Neural cell (in vitro differentiated cells): ENCODE results near the gene CXCL3. TPM values are rescaled to one million over a fixed set of nuclear protein-coding genes. Genes with fewer than 3 reads are reported as not detected.

Experiments
- H2AFZ ChIP-seq: fragments of 200-600, 300-800 bp; sonication (generic), shearing (Covaris generic); 2 replicates; pipeline ENCODE4 v1.6.0; 2014; ENCODE audit warnings: low read depth, mild to moderate bottlenecking, antibody characterized with exemption, low read length, moderate library complexity
- H3F3A ChIP-seq: fragments of 200-600 bp; shearing (Covaris generic); 2 replicates; pipeline ENCODE4 v1.6.1; 2016; ENCODE audit warnings: mild to moderate bottlenecking, moderate library complexity, mixed read lengths, antibody characterized with exemption, low read length; ENCODE audit not compliant: insufficient read depth, poor library complexity, severe bottlenecking
- H3K27ac ChIP-seq: fragments of 200-600, 300-800 bp; sonication (generic), shearing (Covaris generic); 2 replicates; pipeline ENCODE4 v1.5.1; 2014; ENCODE audit warnings: mild to moderate bottlenecking, low read length, moderate library complexity
- H3K27me3 ChIP-seq: fragments of 300-800, 200-600 bp; sonication (generic), shearing (Covaris generic); 2 replicates; pipeline ENCODE4 v1.6.0; 2014; ENCODE audit warnings: mild to moderate bottlenecking, low read depth, low read length, moderate library complexity; ENCODE audit not compliant: insufficient read depth
- H3K36me3 ChIP-seq: fragments of 300-800, 200-600 bp; sonication (generic), shearing (Covaris generic); 2 replicates; pipeline ENCODE4 v1.5.1; 2014; ENCODE audit warnings: mild to moderate bottlenecking, antibody characterized with exemption, low read length, moderate library complexity; ENCODE audit not compliant: insufficient read depth
- H3K4me2 ChIP-seq: fragments of 300-800, 200-600 bp; sonication (generic), shearing (Covaris generic); 2 replicates; pipeline ENCODE4 v1.6.0; 2014; ENCODE audit warnings: mild to moderate bottlenecking, low read length
- H3K4me3 ChIP-seq: fragments of 300-800, 200-600 bp; sonication (generic), shearing (Covaris generic); 2 replicates; pipeline ENCODE4 v1.5.1; 2014; ENCODE audit warnings: mild to moderate bottlenecking, low read length, moderate library complexity
- H3K79me2 ChIP-seq: fragments of 200-600 bp; shearing (Covaris generic); replicated peaks from 2 replicates; pipeline ENCODE4 v1.6.0; 2014; ENCODE audit warnings: mild to moderate bottlenecking, low read length, moderate library complexity; ENCODE audit not compliant: insufficient read depth
- H3K9ac ChIP-seq: fragments of 300-800, 200-600 bp; sonication (generic), shearing (Covaris generic); 2 replicates; pipeline ENCODE4 v1.6.1; 2016; ENCODE audit warnings: mild to moderate bottlenecking, low read length, mixed read lengths
- H3K9me2 ChIP-seq: fragments of 200-600 bp; shearing (Covaris generic); 2 replicates; pipeline ENCODE4 v1.6.1; 2016; ENCODE audit warnings: mild to moderate bottlenecking, low read length, mixed read lengths; ENCODE audit not compliant: insufficient read depth
- H3K9me3 ChIP-seq: fragments of 200-600, 300-800 bp; sonication (generic), shearing (Covaris generic); 2 replicates; pipeline ENCODE4 v1.6.1; 2016; ENCODE audit warnings: mild to moderate bottlenecking, mixed run types, low read length, moderate library complexity, mixed read lengths
- H4K20me1 ChIP-seq: fragments of 200-600 bp; shearing (Covaris generic); 2 replicates; pipeline ENCODE4 v1.6.1; 2016; ENCODE audit warnings: mild to moderate bottlenecking, mixed run types; ENCODE audit not compliant: insufficient read depth
- EP300 ChIP-seq: fragments of 450-650 bp; conservative IDR thresholded peaks from 2 replicates; pipeline ENCODE4 v1.6.1; 2014; ENCODE audit warnings: antibody characterized with exemption, mild to moderate bottlenecking, moderate library complexity; ENCODE audit not compliant: poor library complexity, severe bottlenecking
- EZH2 ChIP-seq: fragments of 200-600, 300-800 bp; shearing (Covaris generic), sonication (generic); IDR thresholded peaks from 2 replicates; pipeline ENCODE4 v1.6.1; 2014; ENCODE audit warnings: antibody characterized with exemption, low read length, borderline replicate concordance, mild to moderate bottlenecking; ENCODE audit not compliant: insufficient read depth, poor library complexity, severe bottlenecking
- MXI1 ChIP-seq: fragments of 450-650 bp; conservative IDR thresholded peaks from 2 replicates; pipeline ENCODE4 v1.6.1; 2014; ENCODE audit warnings: antibody characterized with exemption, mild to moderate bottlenecking; ENCODE audit not compliant: poor library complexity, severe bottlenecking
- POLR2AphosphoS5 ChIP-seq: IDR thresholded peaks from 2 replicates; pipeline ENCODE4 v1.6.1; 2012
- RAD21 ChIP-seq: fragments of 450-650 bp; conservative IDR thresholded peaks from 2 replicates; pipeline ENCODE4 v1.6.1; 2014; ENCODE audit warnings: antibody characterized with exemption, mild to moderate bottlenecking, moderate library complexity
- SMC3 ChIP-seq: fragments of 450-650 bp; conservative IDR thresholded peaks from 2 replicates; pipeline ENCODE4 v1.6.1; 2014; ENCODE audit warnings: antibody characterized with exemption, mild to moderate bottlenecking, moderate library complexity; ENCODE audit not compliant: poor library complexity
- TAF1 ChIP-seq: IDR thresholded peaks from 2 replicates; pipeline ENCODE4 v1.6.1; 2012; ENCODE audit warnings: low read depth
- polyA plus RNA-seq: library from polyadenylated mRNA; depleted of rRNA; stranded (reverse); fragments of >200 nt; gene quantifications from 2 replicates; pipeline ENCODE4 v1.2.3, GENCODE V29; 2014
- TF ChIP-seq, protein P1 (sequence below): fragments of 450-650 bp; IDR thresholded peaks from 2 replicates; pipeline ENCODE4 v1.5.1; 2014; ENCODE audit warnings: antibody characterized with exemption, mild to moderate bottlenecking, moderate library complexity; ENCODE audit not compliant: poor library complexity, severe bottlenecking
- TF ChIP-seq, protein P2 (sequence below): IDR thresholded peaks from 2 replicates; pipeline ENCODE4 v1.6.1; 2012; ENCODE audit warnings: borderline replicate concordance

CXCL3 gene
- polyA plus RNA-seq, 1 donor from 2014 or later, result not detected

- Histone ChIP-seq H3K27me3 (no peaks in the 10 kb centered on the region), H3K79me2 (no peaks in the 10 kb centered on the region), H3K9me3 (no peaks in the 10 kb centered on the region), H3F3A (no peaks in the 10 kb centered on the region), H3K36me3 (no peaks in the 10 kb centered on the region), H3K4me2 (no peak overlapping the region), H3K4me3 (no peak overlapping the region), H4K20me1 (no peaks in the 10 kb centered on the region), H3K9ac (no peak overlapping the region), H2AFZ (no peak overlapping the region), H3K9me2 (no peaks in the 10 kb centered on the region), H3K27ac (no peak overlapping the region)
- no peak for TF ChIP-seq MXI1
- no peak for TF ChIP-seq TAF1
- TF ChIP-seq, protein P1, sequence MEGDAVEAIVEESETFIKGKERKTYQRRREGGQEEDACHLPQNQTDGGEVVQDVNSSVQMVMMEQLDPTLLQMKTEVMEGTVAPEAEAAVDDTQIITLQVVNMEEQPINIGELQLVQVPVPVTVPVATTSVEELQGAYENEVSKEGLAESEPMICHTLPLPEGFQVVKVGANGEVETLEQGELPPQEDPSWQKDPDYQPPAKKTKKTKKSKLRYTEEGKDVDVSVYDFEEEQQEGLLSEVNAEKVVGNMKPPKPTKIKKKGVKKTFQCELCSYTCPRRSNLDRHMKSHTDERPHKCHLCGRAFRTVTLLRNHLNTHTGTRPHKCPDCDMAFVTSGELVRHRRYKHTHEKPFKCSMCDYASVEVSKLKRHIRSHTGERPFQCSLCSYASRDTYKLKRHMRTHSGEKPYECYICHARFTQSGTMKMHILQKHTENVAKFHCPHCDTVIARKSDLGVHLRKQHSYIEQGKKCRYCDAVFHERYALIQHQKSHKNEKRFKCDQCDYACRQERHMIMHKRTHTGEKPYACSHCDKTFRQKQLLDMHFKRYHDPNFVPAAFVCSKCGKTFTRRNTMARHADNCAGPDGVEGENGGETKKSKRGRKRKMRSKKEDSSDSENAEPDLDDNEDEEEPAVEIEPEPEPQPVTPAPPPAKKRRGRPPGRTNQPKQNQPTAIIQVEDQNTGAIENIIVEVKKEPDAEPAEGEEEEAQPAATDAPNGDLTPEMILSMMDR, result no peak
- no peak for TF ChIP-seq SMC3
- no peak for TF ChIP-seq POLR2AphosphoS5
- TF ChIP-seq, protein P2, sequence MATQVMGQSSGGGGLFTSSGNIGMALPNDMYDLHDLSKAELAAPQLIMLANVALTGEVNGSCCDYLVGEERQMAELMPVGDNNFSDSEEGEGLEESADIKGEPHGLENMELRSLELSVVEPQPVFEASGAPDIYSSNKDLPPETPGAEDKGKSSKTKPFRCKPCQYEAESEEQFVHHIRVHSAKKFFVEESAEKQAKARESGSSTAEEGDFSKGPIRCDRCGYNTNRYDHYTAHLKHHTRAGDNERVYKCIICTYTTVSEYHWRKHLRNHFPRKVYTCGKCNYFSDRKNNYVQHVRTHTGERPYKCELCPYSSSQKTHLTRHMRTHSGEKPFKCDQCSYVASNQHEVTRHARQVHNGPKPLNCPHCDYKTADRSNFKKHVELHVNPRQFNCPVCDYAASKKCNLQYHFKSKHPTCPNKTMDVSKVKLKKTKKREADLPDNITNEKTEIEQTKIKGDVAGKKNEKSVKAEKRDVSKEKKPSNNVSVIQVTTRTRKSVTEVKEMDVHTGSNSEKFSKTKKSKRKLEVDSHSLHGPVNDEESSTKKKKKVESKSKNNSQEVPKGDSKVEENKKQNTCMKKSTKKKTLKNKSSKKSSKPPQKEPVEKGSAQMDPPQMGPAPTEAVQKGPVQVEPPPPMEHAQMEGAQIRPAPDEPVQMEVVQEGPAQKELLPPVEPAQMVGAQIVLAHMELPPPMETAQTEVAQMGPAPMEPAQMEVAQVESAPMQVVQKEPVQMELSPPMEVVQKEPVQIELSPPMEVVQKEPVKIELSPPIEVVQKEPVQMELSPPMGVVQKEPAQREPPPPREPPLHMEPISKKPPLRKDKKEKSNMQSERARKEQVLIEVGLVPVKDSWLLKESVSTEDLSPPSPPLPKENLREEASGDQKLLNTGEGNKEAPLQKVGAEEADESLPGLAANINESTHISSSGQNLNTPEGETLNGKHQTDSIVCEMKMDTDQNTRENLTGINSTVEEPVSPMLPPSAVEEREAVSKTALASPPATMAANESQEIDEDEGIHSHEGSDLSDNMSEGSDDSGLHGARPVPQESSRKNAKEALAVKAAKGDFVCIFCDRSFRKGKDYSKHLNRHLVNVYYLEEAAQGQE, result no peak
- TF ChIP-seq EZH2, result no peak
- no peak for TF ChIP-seq RAD21
- TF ChIP-seq EP300, result no peak
Measured at GRCh38 chr4:74047152-74047551, 8.7 kb upstream of the CXCL3 start.

DNA sequence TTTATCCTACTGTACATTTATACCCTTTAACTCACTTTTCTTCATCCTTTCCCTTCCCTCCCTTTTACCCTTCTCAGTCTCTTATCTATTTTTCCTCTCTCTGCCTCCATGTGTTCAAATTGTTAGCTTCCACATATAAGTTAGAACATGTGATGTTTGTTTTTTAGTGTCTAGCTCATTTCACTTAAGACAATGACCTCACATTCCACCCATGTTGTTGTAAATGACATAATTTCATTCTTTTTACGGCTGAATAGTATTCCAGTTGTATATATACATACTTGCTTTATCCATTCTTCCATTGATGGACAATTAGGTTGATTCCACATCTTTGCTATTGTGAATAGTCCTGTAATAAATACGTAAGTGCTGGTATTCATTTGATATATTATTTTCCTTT lies 7.3 kb upstream of the CXCL3 start:
- no peaks in the 10 kb centered on the region for H3K9me3 ChIP-seq
- no peak overlapping the region for H3K4me2 ChIP-seq
- no peaks in the 10 kb centered on the region for H3K79me2 ChIP-seq
- H3F3A ChIP-seq, result no peaks in the 10 kb centered on the region
- no peak overlapping the region for H3K27ac ChIP-seq
- H3K9ac ChIP-seq, result no peak overlapping the region
- TF ChIP-seq POLR2AphosphoS5 (no peak), EZH2 (no peak), TAF1 (no peak), RAD21 (no peak), MXI1 (no peak), SMC3 (no peak), EP300 (no peak)
- TF ChIP-seq, protein P1, result no peak
- TF ChIP-seq, protein P2, result no peak
- no peak overlapping the region for H2AFZ ChIP-seq
- H3K36me3 ChIP-seq, result no peaks in the 10 kb centered on the region
- H3K9me2 ChIP-seq, result no peaks in the 10 kb centered on the region
- no peaks in the 10 kb centered on the region for H4K20me1 ChIP-seq
- no peak overlapping the region for H3K4me3 ChIP-seq
- H3K27me3 ChIP-seq, result no peaks in the 10 kb centered on the region
